Mucosa of stomach (tissue), 1 donor: ENCODE results near the gene FOXK1.

Source experiments
- H3K27me3 ChIP-seq: one replicate; pipeline ENCODE4 v1.7.0; 2013; ENCODE audit warnings: mild to moderate bottlenecking, low read length; ENCODE audit not compliant: control insufficient read depth, insufficient read depth
- H3K36me3 ChIP-seq: one replicate; pipeline ENCODE4 v1.7.0; 2013; ENCODE audit warnings: low read length; ENCODE audit not compliant: control insufficient read depth, insufficient read depth
- H3K4me1 ChIP-seq: one replicate; pipeline ENCODE4 v1.7.0; 2013; ENCODE audit warnings: mild to moderate bottlenecking, low read length; ENCODE audit not compliant: control insufficient read depth, insufficient read depth
- H3K4me3 ChIP-seq: one replicate; pipeline ENCODE4 v1.7.0; 2013; ENCODE audit warnings: low read length
- H3K9ac ChIP-seq: one replicate; pipeline ENCODE4 v1.7.0; 2013; ENCODE audit warnings: mild to moderate bottlenecking, low read length, moderate library complexity
- H3K9me3 ChIP-seq: one replicate; pipeline ENCODE4 v1.7.0; 2013; ENCODE audit warnings: mild to moderate bottlenecking, low read length, moderate library complexity; ENCODE audit not compliant: control insufficient read depth
- donor health status: Pancreatic carcinoma.

FOXK1 gene

GRCh38 chr7:4716946-4717795 lies 35.1 kb downstream of the FOXK1 start:
- peaks cover 21% of the 10 kb centered on the region for H3K4me1 ChIP-seq
- H3K36me3 ChIP-seq, result no peaks in the 10 kb centered on the region
- H3K4me3 ChIP-seq, result no peak overlapping the region
- no peaks in the 10 kb centered on the region for H3K27me3 ChIP-seq
- no peaks in the 10 kb centered on the region for H3K9me3 ChIP-seq
- H3K9ac ChIP-seq, result no peak overlapping the region

- Histone ChIP-seq H3K9me3 (no peaks in the 10 kb centered on the region), H3K27me3 (no peaks in the 10 kb centered on the region), H3K9ac (no peak overlapping the region), H3K36me3 (no peaks in the 10 kb centered on the region), H3K4me3 (no peak overlapping the region), H3K4me1 (peaks cover 12% of the 10 kb centered on the region)
These were observed 36.0 kb downstream of the FOXK1 start for GRCh38 chr7:4718075-4718474.

- Histone ChIP-seq H3K36me3 (no peaks in the 10 kb centered on the region), H3K9ac (no peak overlapping the region), H3K9me3 (no peaks in the 10 kb centered on the region), H3K27me3 (no peaks in the 10 kb centered on the region), H3K4me3 (no peak overlapping the region), H3K4me1 (peaks cover 14% of the 10 kb centered on the region)
These were observed 38.1 kb downstream of the FOXK1 start for GRCh38 chr7:4720225-4720624.

- no peaks in the 10 kb centered on the region for H3K36me3 ChIP-seq
- peaks cover 23% of the 10 kb centered on the region for H3K4me1 ChIP-seq
- H3K9me3 ChIP-seq, result no peaks in the 10 kb centered on the region
- no peak overlapping the region for H3K4me3 ChIP-seq
- no peaks in the 10 kb centered on the region for H3K27me3 ChIP-seq
- no peak overlapping the region for H3K9ac ChIP-seq
These were observed 40.2 kb downstream of the FOXK1 start for GRCh38 chr7:4722308-4722707.

- Histone ChIP-seq H3K9ac (no peak overlapping the region), H3K4me1 (peaks cover 23% of the 10 kb centered on the region), H3K9me3 (no peaks in the 10 kb centered on the region), H3K4me3 (no peak overlapping the region), H3K27me3 (no peaks in the 10 kb centered on the region), H3K36me3 (no peaks in the 10 kb centered on the region)
These were observed 41.0 kb downstream of the FOXK1 start for GRCh38 chr7:4722960-4723630.

GRCh38 chr7:4724648-4725013 lies 42.5 kb downstream of the FOXK1 start:
- no peaks in the 10 kb centered on the region for H3K27me3 ChIP-seq
- peak overlapping the region; percentile 28 for H3K4me3 ChIP-seq
- no peaks in the 10 kb centered on the region for H3K9me3 ChIP-seq
- no peaks in the 10 kb centered on the region for H3K36me3 ChIP-seq
- H3K4me1 ChIP-seq, result peaks cover 23% of the 10 kb centered on the region
- H3K9ac ChIP-seq, result peak overlapping the region; percentile 87

- H3K4me1 ChIP-seq, result peaks cover 23% of the 10 kb centered on the region
- H3K9me3 ChIP-seq, result no peaks in the 10 kb centered on the region
- H3K27me3 ChIP-seq, result no peaks in the 10 kb centered on the region
- no peaks in the 10 kb centered on the region for H3K36me3 ChIP-seq
- peak overlapping the region; percentile 28 for H3K4me3 ChIP-seq
- H3K9ac ChIP-seq, result peak overlapping the region; percentile 87
These were observed 43.1 kb downstream of the FOXK1 start for GRCh38 chr7:4725014-4725849.

GRCh38 chr7:4725850-4726450 lies 43.9 kb downstream of the FOXK1 start:
- Histone ChIP-seq H3K4me3 (peak overlapping the region; percentile 28), H3K4me1 (peaks cover 23% of the 10 kb centered on the region), H3K27me3 (no peaks in the 10 kb centered on the region), H3K9ac (peak overlapping the region; percentile 87), H3K36me3 (no peaks in the 10 kb centered on the region), H3K9me3 (no peaks in the 10 kb centered on the region)

- no peaks in the 10 kb centered on the region for H3K27me3 ChIP-seq
- H3K4me1 ChIP-seq, result peaks cover 23% of the 10 kb centered on the region
- H3K36me3 ChIP-seq, result no peaks in the 10 kb centered on the region
- no peak overlapping the region for H3K9ac ChIP-seq
- H3K4me3 ChIP-seq, result no peak overlapping the region
- H3K9me3 ChIP-seq, result no peaks in the 10 kb centered on the region
These were observed 44.5 kb downstream of the FOXK1 start for GRCh38 chr7:4726566-4726965.

GRCh38 chr7:4727914-4728705 lies 46.0 kb downstream of the FOXK1 start:
- Histone ChIP-seq H3K9ac (no peak overlapping the region), H3K36me3 (no peaks in the 10 kb centered on the region), H3K9me3 (no peaks in the 10 kb centered on the region), H3K4me3 (no peak overlapping the region), H3K4me1 (peaks cover 23% of the 10 kb centered on the region), H3K27me3 (no peaks in the 10 kb centered on the region)

- peaks cover 23% of the 10 kb centered on the region for H3K4me1 ChIP-seq
- H3K4me3 ChIP-seq, result no peak overlapping the region
- H3K9ac ChIP-seq, result no peak overlapping the region
- H3K36me3 ChIP-seq, result no peaks in the 10 kb centered on the region
- H3K9me3 ChIP-seq, result no peaks in the 10 kb centered on the region
- no peaks in the 10 kb centered on the region for H3K27me3 ChIP-seq
These were observed 47.2 kb downstream of the FOXK1 start for GRCh38 chr7:4729266-4729665.
